ENCODE results near the gene GREB1L. TPM values are rescaled to one million over a fixed set of nuclear protein-coding genes. Genes with fewer than 3 reads are reported as not detected.

The GREB1L gene
- total RNA-seq, 6 experiments from 2014 or later = 1.9 to 10.8 (median 2.3) TPM

- no peak for DNase-seq
- no peak overlapping the region for H3K27ac Mint-ChIP-seq
- H3K4me3 Mint-ChIP-seq = no peak overlapping the region
- peaks cover 4% of the 10 kb centered on the region; the same call in 1 of the 2 replicates for H3K27me3 Mint-ChIP-seq (ENCODE audit: insufficient read depth)
- TF ChIP-seq CTCF (IDR thresholded peaks at IDR 0.05) = no peak
- no peaks in the 10 kb centered on the region for H3K36me3 Mint-ChIP-seq (ENCODE audit: low read depth)
- peaks cover 40% of the 10 kb centered on the region for H3K4me1 Mint-ChIP-seq (ENCODE audit: low read depth)
- H3K9me3 Mint-ChIP-seq = no peaks in the 10 kb centered on the region
These were observed 208.5 kb downstream of the GREB1L start for GRCh38 chr18:21450503-21450902.

- no peak for TF ChIP-seq CTCF (IDR thresholded peaks at IDR 0.05)
- no peaks in the 10 kb centered on the region for H3K9me3 Mint-ChIP-seq
- peaks cover 4% of the 10 kb centered on the region; the same call in 1 of the 2 replicates for H3K27me3 Mint-ChIP-seq (ENCODE audit: insufficient read depth)
- H3K4me1 Mint-ChIP-seq (ENCODE audit: low read depth) = peaks cover 40% of the 10 kb centered on the region
- H3K27ac Mint-ChIP-seq = no peak overlapping the region
- DNase-seq = no peak
- H3K4me3 Mint-ChIP-seq = no peak overlapping the region
- no peaks in the 10 kb centered on the region for H3K36me3 Mint-ChIP-seq (ENCODE audit: low read depth)
These were observed 208.9 kb downstream of the GREB1L start for GRCh38 chr18:21450913-21451312.

- Mint-ChIP-seq H3K9me3 (no peaks in the 10 kb centered on the region), H3K4me3 (no peak overlapping the region), H3K27ac (no peak overlapping the region), H3K36me3 (ENCODE audit: low read depth) (no peaks in the 10 kb centered on the region), H3K27me3 (ENCODE audit: insufficient read depth) (peaks cover 4% of the 10 kb centered on the region; the same call in 1 of the 2 replicates), H3K4me1 (ENCODE audit: low read depth) (peaks cover 45% of the 10 kb centered on the region)
- DNase-seq = no peak
- no peak for TF ChIP-seq CTCF (IDR thresholded peaks at IDR 0.05)
These were observed 209.8 kb downstream of the GREB1L start for GRCh38 chr18:21451851-21452250.

GRCh38 chr18:21452276-21452780 is 210.3 kb downstream of the GREB1L start:
- H3K4me3 Mint-ChIP-seq = no peak overlapping the region
- no peak for TF ChIP-seq CTCF (IDR thresholded peaks at IDR 0.05)
- peaks cover 50% of the 10 kb centered on the region for H3K4me1 Mint-ChIP-seq (ENCODE audit: low read depth)
- peak overlapping the region; percentile 39; the same call in 1 of the 2 replicates for H3K27ac Mint-ChIP-seq
- H3K36me3 Mint-ChIP-seq (ENCODE audit: low read depth) = no peaks in the 10 kb centered on the region
- DNase-seq = peak; percentile 23
- H3K27me3 Mint-ChIP-seq (ENCODE audit: insufficient read depth) = peaks cover 4% of the 10 kb centered on the region; the same call in 1 of the 2 replicates
- H3K9me3 Mint-ChIP-seq = no peaks in the 10 kb centered on the region

GRCh38 chr18:21452796-21453510 is 210.9 kb downstream of the GREB1L start:
- no peak for TF ChIP-seq CTCF (IDR thresholded peaks at IDR 0.05)
- Mint-ChIP-seq H3K4me3 (no peak overlapping the region), H3K4me1 (ENCODE audit: low read depth) (peaks cover 54% of the 10 kb centered on the region), H3K27me3 (ENCODE audit: insufficient read depth) (peaks cover 4% of the 10 kb centered on the region; the same call in 1 of the 2 replicates), H3K27ac (peak overlapping the region; percentile 39; the same call in 1 of the 2 replicates), H3K36me3 (ENCODE audit: low read depth) (no peaks in the 10 kb centered on the region), H3K9me3 (no peaks in the 10 kb centered on the region)
- peak; percentile 29 for DNase-seq

Data from HFFc6 (cell line).